ENCODE results near the gene ESYT3.

DNA sequence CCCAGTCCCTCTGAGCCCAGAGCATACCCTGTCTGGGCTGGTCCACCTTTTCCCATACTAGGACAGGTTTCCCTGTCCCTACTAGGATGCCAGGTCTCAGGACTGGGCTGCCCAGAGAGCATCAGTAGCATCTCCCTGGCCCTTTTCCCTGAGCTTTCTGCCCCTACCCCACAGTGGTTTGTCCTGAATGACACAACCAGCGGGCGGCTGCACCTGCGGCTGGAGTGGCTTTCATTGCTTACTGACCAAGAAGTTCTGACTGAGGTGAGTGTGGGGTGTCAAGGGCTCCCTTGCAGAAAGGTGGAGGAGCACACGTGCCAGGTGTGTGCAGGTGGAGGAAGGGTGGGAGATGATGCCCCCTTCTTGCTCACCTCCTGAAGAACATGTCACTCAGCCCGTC is 33.5 kb downstream of the ESYT3 start:
- no peak for TF ChIP-seq YY1 (IDR thresholded peaks at IDR 0.05; ENCODE audit: insufficient read depth, insufficient read length)
- TF ChIP-seq ZNF274 (IDR thresholded peaks at IDR 0.05; ENCODE audit: low read depth, low read length): no peak

Measured in NT2/D1 (cell line).